H4 (cell line): ENCODE results near the gene MYO9B. TPM values are rescaled to one million over a fixed set of nuclear protein-coding genes. Genes with fewer than 3 reads are reported as not detected.

Experiments
- DNase-seq: peaks from one replicate; pipeline ENCODE4 v3.0.0-alpha.2; 2015; ENCODE audit warnings: low spot score
- total RNA-seq: library from RNA; depleted of rRNA; stranded (reverse); fragments of >200 nt; shearing (Covaris generic); gene quantifications from 2 replicates; pipeline ENCODE4 v1.2.3, GENCODE V29; 2014; rRNA removed

Gene MYO9B, protein sequence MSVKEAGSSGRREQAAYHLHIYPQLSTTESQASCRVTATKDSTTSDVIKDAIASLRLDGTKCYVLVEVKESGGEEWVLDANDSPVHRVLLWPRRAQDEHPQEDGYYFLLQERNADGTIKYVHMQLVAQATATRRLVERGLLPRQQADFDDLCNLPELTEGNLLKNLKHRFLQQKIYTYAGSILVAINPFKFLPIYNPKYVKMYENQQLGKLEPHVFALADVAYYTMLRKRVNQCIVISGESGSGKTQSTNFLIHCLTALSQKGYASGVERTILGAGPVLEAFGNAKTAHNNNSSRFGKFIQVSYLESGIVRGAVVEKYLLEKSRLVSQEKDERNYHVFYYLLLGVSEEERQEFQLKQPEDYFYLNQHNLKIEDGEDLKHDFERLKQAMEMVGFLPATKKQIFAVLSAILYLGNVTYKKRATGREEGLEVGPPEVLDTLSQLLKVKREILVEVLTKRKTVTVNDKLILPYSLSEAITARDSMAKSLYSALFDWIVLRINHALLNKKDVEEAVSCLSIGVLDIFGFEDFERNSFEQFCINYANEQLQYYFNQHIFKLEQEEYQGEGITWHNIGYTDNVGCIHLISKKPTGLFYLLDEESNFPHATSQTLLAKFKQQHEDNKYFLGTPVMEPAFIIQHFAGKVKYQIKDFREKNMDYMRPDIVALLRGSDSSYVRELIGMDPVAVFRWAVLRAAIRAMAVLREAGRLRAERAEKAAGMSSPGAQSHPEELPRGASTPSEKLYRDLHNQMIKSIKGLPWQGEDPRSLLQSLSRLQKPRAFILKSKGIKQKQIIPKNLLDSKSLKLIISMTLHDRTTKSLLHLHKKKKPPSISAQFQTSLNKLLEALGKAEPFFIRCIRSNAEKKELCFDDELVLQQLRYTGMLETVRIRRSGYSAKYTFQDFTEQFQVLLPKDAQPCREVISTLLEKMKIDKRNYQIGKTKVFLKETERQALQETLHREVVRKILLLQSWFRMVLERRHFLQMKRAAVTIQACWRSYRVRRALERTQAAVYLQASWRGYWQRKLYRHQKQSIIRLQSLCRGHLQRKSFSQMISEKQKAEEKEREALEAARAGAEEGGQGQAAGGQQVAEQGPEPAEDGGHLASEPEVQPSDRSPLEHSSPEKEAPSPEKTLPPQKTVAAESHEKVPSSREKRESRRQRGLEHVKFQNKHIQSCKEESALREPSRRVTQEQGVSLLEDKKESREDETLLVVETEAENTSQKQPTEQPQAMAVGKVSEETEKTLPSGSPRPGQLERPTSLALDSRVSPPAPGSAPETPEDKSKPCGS (N-terminal part only)
- total RNA-seq = 15.1 and 21.0 TPM in 2 replicates

DNA sequence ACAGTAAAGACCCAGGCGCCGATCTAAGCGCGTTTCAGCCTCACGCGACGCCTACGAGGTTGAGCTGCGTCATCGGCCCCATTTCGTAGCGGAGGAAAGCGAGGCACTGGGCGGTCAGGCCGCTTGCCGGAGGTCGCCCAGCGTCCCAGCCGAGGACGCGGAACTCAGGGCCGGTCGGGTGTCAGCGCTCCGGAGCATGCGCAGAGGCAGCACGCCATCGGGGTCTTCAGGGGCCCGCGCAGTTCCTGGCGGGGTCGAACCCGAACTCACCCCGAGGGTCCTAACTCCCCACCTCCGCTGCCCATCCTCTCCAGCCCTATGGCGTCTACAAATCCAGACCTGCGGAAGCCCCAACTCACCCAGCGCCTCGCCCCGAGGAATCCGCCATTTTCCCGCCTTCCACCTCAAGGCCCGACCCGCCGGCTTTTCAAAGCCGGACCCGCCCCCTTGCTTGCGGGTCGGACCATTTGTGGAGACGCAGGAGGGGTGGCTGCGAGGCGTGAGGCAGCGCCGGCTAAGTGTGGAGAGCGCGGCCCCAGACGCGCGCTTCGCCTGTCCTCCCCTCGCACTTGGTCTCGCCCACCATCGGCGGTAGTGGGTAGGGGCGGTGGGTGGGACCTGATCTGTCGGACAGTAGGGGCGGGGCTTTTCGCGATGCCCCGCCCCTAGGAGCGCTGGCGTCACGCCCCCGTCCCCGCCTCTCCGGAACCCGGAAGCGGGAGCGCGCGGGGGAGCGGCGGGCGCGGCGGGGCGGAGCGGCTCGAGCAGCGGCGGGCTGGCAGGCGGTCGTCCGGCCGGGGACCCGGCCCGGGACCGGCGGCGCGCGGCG is at the start of gene MYO9B, which contains the start of gene HAUS8:
Gene MYO9B (plus strand): TSS at position 743 of the 829 bp plus-strand sequence. CDS start 25,941 bp downstream, outside the sequence.
Gene HAUS8 (minus strand): TSS at position 418 of the 829 bp plus-strand sequence. CDS start 30 bp downstream, at position 388.
- peak; percentile 99 for DNase-seq

- DNase-seq = no peak
These were observed 49.5 kb upstream of the MYO9B start for GRCh38 chr19:17025991-17026658.

DNA sequence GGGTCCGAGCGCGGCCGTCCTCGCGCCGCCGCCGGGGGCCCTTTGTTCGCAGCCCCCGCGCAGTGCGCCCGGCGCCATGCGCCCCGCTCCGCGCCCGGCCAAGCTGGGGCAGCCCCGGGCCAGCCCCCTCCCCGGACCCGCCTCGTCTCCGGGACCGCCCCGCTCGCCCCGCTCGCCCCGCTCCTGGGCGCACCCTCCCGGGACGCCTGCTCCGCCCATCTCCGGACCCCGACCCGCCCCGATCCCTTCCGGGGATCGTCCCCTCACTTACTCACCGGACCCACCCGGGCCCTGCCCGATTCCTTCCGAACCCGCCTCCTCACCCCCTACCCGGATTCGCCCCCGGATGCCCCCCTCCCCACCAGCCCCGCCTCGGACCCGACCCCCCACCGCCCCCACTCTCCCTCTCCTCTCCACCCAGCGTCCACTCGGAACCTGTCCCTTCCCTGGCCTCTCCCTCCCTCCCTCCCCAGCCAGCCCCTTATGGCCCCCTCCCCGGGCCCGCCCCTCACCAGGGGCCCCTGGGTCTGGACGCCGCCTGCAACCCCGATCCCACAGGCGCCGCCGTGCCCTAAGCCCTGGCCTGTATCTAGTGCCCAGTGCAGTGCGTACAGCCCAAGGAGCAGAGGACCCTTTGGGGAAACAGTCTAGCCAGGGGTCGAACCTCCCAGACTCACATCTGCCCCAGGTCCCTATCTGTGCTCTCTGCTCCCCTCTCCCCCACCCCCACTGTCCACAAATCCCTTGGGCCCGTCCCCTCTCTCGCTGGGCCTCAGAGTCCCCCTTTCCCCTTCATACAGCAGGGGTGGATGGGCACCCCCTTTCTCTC is 48.7 kb upstream of the MYO9B start, which contains the start of gene CPAMD8:
Gene CPAMD8 (minus strand): TSS at position 105 of the 829 bp plus-strand sequence. CDS start 168 bp downstream, outside the sequence.
- DNase-seq = no peak

DNA sequence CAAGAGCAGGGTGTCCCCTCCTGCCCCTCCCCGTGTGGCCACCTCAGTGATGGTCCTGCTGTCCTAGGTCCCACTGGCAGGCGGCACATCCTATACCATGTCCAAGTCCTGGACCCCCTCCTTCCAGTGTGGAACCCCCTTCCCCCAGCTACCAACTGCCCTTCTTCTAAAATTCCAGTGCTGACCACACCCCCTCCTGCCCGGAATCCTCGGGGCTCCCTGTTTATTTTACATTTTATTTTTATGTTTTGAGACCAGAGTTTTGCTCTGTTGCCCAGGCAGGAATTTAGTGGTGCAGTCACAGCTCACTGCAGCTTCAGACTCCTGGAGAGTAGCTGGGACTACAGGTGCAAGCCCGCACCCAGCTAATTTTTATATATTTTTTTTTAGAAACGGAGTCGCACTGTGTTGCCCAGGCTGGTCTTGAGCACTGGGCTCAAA is 48.0 kb upstream of the MYO9B start:
- no peak for DNase-seq

DNA sequence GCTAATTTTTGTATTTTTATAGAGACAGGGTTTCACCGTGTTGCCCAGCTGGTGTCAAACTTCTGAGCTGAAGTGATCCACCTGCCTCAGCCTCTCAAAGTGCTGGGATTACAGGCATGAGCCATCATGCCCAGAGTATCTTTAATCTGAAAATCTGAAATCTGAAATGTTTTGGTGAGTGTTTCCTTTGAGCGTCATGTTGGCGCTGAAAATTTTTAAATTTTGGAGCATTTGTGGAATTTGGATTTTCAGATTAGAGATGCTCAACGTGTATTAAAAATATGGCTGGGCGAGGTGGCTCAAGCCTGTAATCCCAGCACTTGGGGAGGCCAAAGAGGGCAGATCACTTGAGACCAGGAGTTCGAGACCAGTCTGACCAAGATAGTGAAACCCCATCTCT is 43.8 kb upstream of the MYO9B start:
- DNase-seq = no peak

GRCh38 chr19:17035842-17036424 is 39.6 kb upstream of the MYO9B start:
- no peak for DNase-seq

DNA sequence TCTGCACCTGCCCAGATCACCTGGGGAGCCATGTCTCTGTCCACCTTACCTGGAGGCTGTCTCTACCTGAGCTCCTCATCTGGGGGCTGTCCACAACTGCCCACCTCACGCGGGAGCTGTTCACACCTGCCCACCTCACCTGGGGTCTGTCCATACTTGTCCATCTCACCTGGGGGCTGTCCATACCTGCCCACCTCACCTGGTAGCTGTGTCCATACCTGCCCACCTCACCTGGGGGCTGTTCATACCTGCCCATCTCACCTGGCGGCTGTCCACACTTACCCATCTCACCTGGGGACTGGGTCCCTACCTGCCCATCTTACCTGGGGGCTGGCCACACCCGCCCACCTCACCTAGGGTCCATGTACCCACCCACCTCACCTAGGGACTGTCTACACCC is 38.9 kb upstream of the MYO9B start:
- no peak for DNase-seq

GRCh38 chr19:17037184-17037583 is 38.4 kb upstream of the MYO9B start:
- DNase-seq = no peak

GRCh38 chr19:17037966-17038500 is 37.5 kb upstream of the MYO9B start:
- DNase-seq = no peak

- DNase-seq = no peak
These were observed 33.6 kb upstream of the MYO9B start for GRCh38 chr19:17041976-17042375.

DNA sequence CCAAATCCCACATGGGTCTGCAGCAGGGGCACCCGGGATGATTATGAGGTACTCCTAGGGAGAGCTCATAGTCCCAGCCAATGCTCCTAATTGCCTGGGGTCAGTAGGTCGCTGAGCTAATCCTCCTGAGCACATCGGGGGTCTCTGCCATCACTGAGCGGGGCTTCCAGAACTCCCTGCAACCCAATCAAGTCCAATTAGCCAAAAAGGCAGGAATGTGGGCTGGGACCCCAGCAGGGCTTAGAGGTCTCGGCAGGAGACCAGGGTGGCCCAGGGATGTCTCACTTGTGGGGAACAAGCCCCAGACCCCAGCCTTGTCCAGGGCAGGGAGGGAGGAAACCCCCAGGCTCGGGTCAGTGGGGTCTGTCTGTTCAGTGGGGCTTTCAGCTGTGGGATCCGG is 31.8 kb upstream of the MYO9B start:
- DNase-seq = no peak

GRCh38 chr19:17045907-17046502 is 29.6 kb upstream of the MYO9B start:
- no peak for DNase-seq

GRCh38 chr19:17048885-17049453 is 26.6 kb upstream of the MYO9B start:
- DNase-seq = no peak

DNA sequence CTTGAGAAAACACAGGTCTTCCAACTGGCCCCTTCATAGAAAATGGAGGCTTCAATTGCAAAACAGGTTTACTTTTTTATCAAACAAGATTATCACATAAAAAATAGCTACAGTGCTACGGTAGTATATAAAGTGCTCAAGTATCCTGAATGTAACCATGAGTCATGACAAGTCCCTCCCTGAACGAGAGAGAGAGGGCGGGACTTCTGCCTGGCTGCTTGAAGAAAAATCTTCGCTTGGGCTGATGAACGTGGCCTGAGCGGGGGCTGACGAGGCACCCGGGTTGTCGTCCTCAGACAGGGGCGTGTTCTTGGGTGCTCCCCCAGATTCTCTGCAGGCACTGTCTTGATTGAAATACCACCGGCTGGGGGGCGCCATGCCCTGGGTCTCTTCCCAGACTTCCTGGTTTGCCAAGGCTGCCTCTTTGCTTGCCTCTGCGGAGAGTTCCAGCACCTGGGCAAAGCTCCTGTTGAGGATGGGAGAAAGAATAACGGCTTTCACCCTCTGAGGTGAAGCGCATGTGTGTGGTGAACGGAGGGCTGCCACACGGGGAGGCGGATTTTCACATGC is 25.8 kb upstream of the MYO9B start:
- no peak for DNase-seq

- peak; percentile 43 for DNase-seq
These were observed 23.1 kb upstream of the MYO9B start for GRCh38 chr19:17052439-17052838.

DNA sequence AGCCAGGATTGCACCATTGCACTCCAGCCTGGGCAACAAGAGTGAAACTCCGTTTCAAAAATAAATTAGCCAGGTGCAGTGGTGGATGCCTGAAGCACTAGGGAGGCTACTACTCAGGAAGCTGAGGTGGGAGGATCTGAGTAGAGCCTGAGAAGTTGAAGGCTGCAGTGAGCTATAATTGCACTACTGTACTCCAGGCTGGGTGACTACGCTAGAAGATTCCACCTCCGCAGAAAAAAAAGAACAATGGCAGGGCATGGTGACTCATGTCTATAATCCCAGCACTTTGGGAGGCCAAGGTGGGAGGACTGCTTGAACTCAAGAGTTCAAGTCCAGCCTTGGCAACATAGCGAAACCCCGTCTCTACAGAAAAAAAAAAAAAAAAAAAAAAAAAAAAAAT is 20.8 kb upstream of the MYO9B start:
- DNase-seq = no peak

- no peak for DNase-seq
These were observed 19.9 kb upstream of the MYO9B start for GRCh38 chr19:17055636-17056035.
